AG08396 (cell line): Measurements from ENCODE around the gene SLC7A9.
"Not testable (repeated sequence)": the region's sequence is repeated elsewhere in the genome, so short reads cannot be mapped to it uniquely, and the experiment has no call there.

Experiments used
- DNase-seq: peaks from one replicate; pipeline ENCODE4 v3.0.0; 2012; ENCODE audit warnings: low spot score, mixed read lengths

SLC7A9 gene

DNA sequence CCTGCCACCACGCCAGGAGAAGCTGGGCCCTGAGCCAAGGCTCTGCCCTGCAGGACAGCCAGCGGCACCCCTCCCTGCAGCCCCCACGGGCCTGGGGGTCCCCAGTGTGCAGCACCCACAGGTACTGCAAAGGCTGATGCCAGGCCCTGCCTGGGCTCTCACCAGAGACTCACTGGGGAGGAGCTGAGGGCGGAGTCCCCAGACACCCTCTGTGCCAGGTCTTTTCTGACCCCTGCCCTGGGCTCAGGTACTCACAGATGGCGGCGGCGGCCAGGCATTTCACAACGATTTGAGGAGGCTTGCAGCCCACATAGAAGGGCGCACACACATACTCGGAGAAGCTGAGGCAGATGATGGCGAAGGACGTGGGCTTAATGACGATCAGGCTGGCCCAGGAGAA lies 5.7 kb downstream of the SLC7A9 start:
- DNase-seq, result no peak

DNA sequence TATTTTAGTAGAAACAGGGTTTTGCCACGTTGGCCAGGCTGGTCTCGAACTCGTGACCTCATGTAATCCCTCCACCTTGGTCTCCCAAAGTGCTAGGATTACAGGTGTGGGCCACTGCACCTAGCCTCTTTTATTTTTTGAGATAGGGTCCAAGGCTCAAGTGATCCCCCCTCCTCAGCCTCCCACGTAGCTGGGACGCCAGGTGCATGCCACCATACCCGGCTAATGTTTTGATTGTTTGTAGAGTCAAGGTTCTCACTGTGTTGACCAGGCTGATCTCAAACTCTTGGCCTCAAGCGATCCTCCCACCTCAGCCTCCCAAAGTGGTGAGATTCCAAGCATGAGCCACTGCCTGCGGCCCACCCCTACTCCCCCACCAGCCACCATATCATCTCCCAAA lies 6.3 kb downstream of the SLC7A9 start:
- DNase-seq, result no peak

DNA sequence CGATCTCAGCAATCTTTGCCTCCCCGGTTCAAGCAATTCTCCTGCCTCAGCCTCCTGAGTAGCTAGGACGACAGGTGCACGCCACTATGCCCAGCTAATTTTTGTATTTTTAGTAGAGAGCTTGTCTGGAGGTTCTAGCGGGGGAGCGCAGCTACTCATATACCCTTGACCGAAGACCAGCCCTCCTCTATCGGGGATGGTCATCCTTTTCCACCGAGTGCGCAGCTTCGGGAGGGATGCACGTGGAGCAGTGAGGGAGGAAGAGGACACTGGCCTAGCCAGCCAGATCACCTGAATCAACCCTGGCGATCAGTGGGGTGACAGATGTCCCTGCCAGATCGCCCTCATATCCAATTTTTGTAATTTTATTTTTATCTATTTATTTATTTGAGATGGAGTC lies 6.8 kb downstream of the SLC7A9 start:
- no peak for DNase-seq

GRCh38 chr19:32862173-32862572 lies 7.4 kb downstream of the SLC7A9 start:
- no peak for DNase-seq

DNA sequence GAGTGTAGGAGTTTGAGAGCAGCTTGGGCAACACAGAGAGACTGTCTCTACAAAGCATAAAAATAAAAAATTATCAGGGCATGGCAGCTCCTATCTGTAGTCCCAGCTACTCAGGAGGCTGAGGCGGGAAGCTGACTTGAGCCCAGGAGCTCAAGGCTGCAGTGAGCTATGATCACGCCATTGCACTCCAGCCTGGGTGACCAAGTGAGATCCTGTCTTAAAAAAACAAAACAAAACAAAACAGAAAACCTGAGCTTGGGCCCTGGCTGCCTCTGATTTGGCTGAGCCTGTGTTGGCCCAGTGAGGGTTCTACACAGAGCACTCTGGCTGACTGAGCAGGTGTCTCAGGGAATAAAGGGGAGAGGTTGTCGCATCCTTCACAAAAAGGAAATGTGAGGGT lies 8.0 kb downstream of the SLC7A9 start:
- DNase-seq, result no peak

DNA sequence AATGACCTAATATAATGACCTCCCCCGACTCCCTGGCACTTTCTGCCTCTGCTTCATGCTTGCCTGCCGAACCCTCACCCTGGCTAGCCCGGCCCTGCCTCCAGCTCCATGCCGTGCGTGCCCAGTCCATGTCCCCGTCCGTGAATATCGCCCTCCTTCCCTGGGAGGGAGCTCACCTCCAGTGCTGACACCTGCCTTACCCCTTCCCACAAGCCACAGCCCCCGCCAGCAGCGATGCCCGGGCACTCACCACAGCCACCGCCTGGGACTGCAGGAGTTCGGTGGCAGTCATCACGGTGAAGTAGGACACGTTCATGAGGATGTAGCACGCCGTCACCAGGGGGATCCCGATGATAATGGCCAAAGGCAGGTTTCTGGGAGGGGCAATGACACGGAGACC lies 10.0 kb downstream of the SLC7A9 start:
- DNase-seq, result no peak

- DNase-seq, result no peak
Observed at GRCh38 chr19:32858559-32858958, 11.0 kb downstream of the SLC7A9 start.

GRCh38 chr19:32858155-32858554 lies 11.4 kb downstream of the SLC7A9 start:
- DNase-seq, result no peak

DNA sequence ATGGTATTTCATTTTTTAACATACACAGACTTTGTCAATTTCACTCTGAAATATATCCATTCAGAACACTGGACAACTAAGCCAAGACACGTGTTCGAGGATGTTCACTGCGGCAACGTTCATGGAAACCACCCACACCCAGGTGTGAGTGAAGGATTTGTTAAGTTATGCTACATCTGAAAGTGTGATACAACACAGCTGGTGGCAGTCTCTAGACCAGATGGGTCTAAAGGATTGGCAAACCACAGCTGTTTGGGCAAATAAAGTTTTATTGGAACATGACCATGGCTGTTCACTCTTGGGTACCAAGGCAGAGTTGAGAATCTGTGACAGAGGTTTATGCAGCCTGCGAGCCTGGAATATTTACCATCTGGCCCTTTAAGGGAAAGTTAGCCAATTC lies 12.0 kb downstream of the SLC7A9 start:
- no peak for DNase-seq

- DNase-seq, result not testable (repeated sequence)
Observed at GRCh38 chr19:32856818-32857217, 12.7 kb downstream of the SLC7A9 start.

- DNase-seq, result no peak
Observed at GRCh38 chr19:32852216-32852615, 17.4 kb downstream of the SLC7A9 start.

DNA sequence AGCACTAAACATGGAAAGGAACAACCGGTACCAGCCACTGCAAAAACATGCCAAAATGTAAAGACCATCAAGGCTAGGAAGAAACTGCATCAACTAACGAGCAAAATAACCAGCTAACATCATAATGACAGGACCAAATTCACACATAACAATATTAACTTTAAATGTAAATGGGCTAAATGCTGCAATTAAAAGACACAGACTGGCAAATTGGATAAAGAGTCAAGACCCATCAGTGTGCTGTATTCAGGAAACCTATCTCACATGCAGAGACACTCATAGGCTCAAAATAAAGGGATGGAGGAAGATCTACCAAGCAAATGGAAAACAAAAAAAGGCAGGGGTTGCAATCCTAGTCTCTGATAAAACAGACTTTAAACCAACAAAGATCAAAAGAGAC lies 21.5 kb downstream of the SLC7A9 start:
- not testable (repeated sequence) for DNase-seq

- DNase-seq, result no peak
Observed at GRCh38 chr19:32843716-32844245, 25.8 kb downstream of the SLC7A9 start.

- DNase-seq, result no peak
Observed at GRCh38 chr19:32842061-32842460, 27.5 kb downstream of the SLC7A9 start.

DNA sequence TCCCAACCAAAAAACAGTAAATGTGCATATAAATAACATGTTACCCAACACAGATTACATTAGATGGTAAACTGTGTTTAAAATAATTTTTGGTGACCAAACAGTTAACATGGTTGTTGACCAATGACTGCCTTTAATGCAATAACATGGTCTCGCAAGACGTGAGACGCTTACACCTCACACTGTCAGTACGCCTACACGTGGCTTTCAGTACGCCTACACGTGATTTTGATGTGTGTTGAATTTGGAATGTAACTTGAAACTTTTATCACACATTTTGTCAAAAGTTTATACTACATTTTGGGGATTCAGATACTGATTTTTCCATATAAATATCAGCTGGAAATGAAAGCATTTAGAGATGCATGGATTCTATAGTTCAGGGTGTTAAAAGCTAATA lies 32.0 kb downstream of the SLC7A9 start:
- DNase-seq, result no peak

GRCh38 chr19:32833388-32833787 lies 36.2 kb downstream of the SLC7A9 start:
- DNase-seq, result not testable (repeated sequence)

DNA sequence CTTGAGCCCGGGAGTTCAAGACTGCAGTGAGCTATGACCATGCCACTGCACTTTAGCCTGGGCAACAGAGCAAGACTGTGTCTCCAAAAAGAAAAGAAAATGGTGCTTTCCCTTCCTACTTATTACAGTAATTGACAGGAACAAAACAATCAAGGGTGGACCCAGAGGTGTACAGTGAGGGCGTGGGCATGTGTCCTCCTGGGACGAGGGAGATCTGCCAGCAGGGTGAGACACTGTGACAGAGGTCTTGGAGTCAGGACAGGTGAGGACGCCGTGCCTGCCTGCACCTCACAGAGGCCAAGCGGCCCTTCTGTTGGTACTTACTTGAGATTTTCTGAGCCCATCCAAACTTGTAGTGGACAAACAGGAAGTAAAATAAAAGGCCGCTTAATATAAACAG lies 36.7 kb downstream of the SLC7A9 start:
- DNase-seq, result not testable (repeated sequence)

DNA sequence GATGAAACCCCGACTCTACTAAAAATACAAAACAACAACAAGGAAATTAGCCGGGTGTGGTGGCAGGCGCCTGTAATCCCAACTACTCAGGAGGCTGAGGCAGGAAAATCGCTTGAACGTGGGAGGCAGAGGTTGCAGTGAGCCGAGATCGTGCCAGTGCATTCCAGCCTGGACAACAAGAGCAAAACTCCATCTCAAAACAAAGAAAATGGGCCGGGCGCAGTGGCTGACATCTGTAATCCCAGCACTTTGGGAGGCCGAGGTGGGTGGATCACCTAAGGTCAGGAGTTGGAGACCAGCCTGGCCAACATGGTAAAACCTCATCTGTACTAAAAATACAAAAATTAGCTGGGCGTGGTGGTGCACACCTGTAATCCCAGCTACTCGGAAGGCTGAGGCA lies 37.5 kb downstream of the SLC7A9 start:
- not testable (repeated sequence) for DNase-seq

GRCh38 chr19:32831611-32832010 lies 38.0 kb downstream of the SLC7A9 start:
- no peak for DNase-seq

- DNase-seq, result peak; percentile 49
Observed at GRCh38 chr19:32830231-32831014, 39.1 kb downstream of the SLC7A9 start.

GRCh38 chr19:32829345-32829896 lies 40.1 kb downstream of the SLC7A9 start:
- no peak for DNase-seq

- DNase-seq, result no peak
Observed at GRCh38 chr19:32828643-32829344, 40.8 kb downstream of the SLC7A9 start.

DNA sequence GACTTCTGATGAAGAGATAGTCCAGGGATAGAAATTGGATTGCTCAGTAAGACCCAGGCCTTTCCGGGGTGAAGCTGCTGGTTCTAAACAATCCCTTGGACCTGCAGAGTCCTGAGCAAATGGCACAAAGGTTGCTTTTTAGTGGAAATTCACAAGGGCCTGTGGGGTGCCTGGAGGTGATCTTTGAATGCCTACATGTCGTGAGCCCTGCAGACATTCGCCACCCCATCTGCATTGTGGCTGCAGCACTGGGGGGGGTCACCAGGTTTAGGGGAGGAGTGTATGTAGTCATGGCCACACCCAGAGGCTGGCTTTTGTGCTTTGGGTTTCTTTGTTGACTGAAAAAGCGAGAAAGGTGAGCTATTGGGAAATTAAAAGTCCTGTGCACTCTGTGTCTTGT lies 41.4 kb downstream of the SLC7A9 start:
- no peak for DNase-seq
